Central memory CD4-positive, alpha-beta T cell (primary cell): ENCODE measurements around the gene ZFAND6.
"Not testable (repeated sequence)": the region's sequence is repeated elsewhere in the genome, so short reads cannot be mapped to it uniquely, and the experiment has no call there.

ENCODE experiments used
- DNase-seq: peaks from one replicate; pipeline ENCODE4 v3.0.0; 2022

ZFAND6 gene

GRCh38 chr15:80099241-80099640 lies 39.8 kb downstream of the ZFAND6 start:
- DNase-seq = no peak

GRCh38 chr15:80099662-80100061 lies 40.2 kb downstream of the ZFAND6 start:
- DNase-seq = not testable (repeated sequence)

GRCh38 chr15:80100247-80100646 lies 40.8 kb downstream of the ZFAND6 start:
- no peak for DNase-seq

GRCh38 chr15:80105193-80105592 lies 45.7 kb downstream of the ZFAND6 start:
- DNase-seq = no peak

- DNase-seq = no peak
Measured at GRCh38 chr15:80105595-80105994, 46.1 kb downstream of the ZFAND6 start.

- DNase-seq = no peak
Measured at GRCh38 chr15:80106051-80106450, 46.6 kb downstream of the ZFAND6 start.

- DNase-seq = no peak
Measured at GRCh38 chr15:80107204-80107603, 47.7 kb downstream of the ZFAND6 start.

- no peak for DNase-seq
Measured at GRCh38 chr15:80107774-80108173, 48.3 kb downstream of the ZFAND6 start.

- no peak for DNase-seq
Measured at GRCh38 chr15:80109388-80109787, 49.9 kb downstream of the ZFAND6 start.

- no peak for DNase-seq
Measured at GRCh38 chr15:80110920-80111319, 51.4 kb downstream of the ZFAND6 start.

GRCh38 chr15:80114114-80114513 lies 54.6 kb downstream of the ZFAND6 start:
- DNase-seq = no peak

GRCh38 chr15:80115021-80115420 lies 55.5 kb downstream of the ZFAND6 start:
- no peak for DNase-seq

- DNase-seq = no peak
Measured at GRCh38 chr15:80118956-80119355, 59.5 kb downstream of the ZFAND6 start.

- no peak for DNase-seq
Measured at GRCh38 chr15:80120636-80121035, 61.2 kb downstream of the ZFAND6 start.

- no peak for DNase-seq
Measured at GRCh38 chr15:80121546-80121945, 62.1 kb downstream of the ZFAND6 start.

GRCh38 chr15:80123034-80123433 lies 63.6 kb downstream of the ZFAND6 start:
- DNase-seq = no peak

- DNase-seq = not testable (repeated sequence)
Measured at GRCh38 chr15:80127253-80127652, 67.8 kb downstream of the ZFAND6 start.

- no peak for DNase-seq
Measured at GRCh38 chr15:80127911-80128310, 68.4 kb downstream of the ZFAND6 start.

GRCh38 chr15:80132382-80132781 lies 72.9 kb downstream of the ZFAND6 start:
- no peak for DNase-seq

- DNase-seq = no peak
Measured at GRCh38 chr15:80136854-80137253, 77.4 kb downstream of the ZFAND6 start.

- DNase-seq = no peak
Measured at GRCh38 chr15:80138961-80139360, 79.5 kb downstream of the ZFAND6 start.

- no peak for DNase-seq
Measured at GRCh38 chr15:80140909-80141308, 81.4 kb downstream of the ZFAND6 start.

GRCh38 chr15:80141916-80142598 lies 82.6 kb downstream of the ZFAND6 start:
- DNase-seq = no peak

- no peak for DNase-seq
Measured at GRCh38 chr15:80142646-80143045, 83.2 kb downstream of the ZFAND6 start.

GRCh38 chr15:80151148-80151547 lies 91.7 kb downstream of the ZFAND6 start:
- DNase-seq = no peak
